HL-60 (cell line): ENCODE data around the gene CLDN10.

Experiments
- DNase-seq, 2 experiments: peaks; one replicate each; pipeline ENCODE4 v3.0.0-alpha.2; 2010 to 2020; ENCODE audit warnings: low read depth in 1 of 2, low spot score in 1 of 2
- H3K27ac ChIP-seq: fragments of 250-450 bp; sonication (Bioruptor Pico); replicated peaks from 2 replicates; pipeline ENCODE4 v1.5.1; 2020; ENCODE audit warnings: mild to moderate bottlenecking, moderate library complexity
- H3K27me3 ChIP-seq: fragments of 250-450 bp; sonication (Bioruptor Pico); 2 replicates; pipeline ENCODE4 v1.5.1; 2021; ENCODE audit warnings: mild to moderate bottlenecking, moderate library complexity; ENCODE audit not compliant: insufficient read depth, poor library complexity, severe bottlenecking
- H3K4me3 ChIP-seq: replicated peaks from 2 replicates; pipeline ENCODE4 v1.5.1; 2011; ENCODE audit warnings: mild to moderate bottlenecking, control low read depth, low read length; ENCODE audit not compliant: insufficient read depth
- GABPA ChIP-seq: IDR thresholded peaks from 2 replicates; pipeline ENCODE4 v1.6.1; 2012; ENCODE audit warnings: low read depth
- POLR2AphosphoS5 ChIP-seq: IDR thresholded peaks from 2 replicates; pipeline ENCODE4 v1.6.1; 2012; ENCODE audit warnings: low read depth
- SPI1 ChIP-seq: IDR thresholded peaks from 2 replicates; pipeline ENCODE4 v1.6.1; 2012; ENCODE audit warnings: low read depth, mild to moderate bottlenecking, borderline replicate concordance
- TF ChIP-seq, protein P1 (sequence below): IDR thresholded peaks from 2 replicates; pipeline ENCODE4 v1.6.1; 2012; ENCODE audit warnings: low read depth; ENCODE audit not compliant: insufficient replicate concordance
- TF ChIP-seq, protein P2 (sequence below): IDR thresholded peaks from one replicate; pipeline ENCODE4 v1.5.1; 2011; ENCODE audit warnings: low read length, control low read depth, inconsistent platforms; ENCODE audit not compliant: insufficient read depth

The CLDN10 gene

DNA sequence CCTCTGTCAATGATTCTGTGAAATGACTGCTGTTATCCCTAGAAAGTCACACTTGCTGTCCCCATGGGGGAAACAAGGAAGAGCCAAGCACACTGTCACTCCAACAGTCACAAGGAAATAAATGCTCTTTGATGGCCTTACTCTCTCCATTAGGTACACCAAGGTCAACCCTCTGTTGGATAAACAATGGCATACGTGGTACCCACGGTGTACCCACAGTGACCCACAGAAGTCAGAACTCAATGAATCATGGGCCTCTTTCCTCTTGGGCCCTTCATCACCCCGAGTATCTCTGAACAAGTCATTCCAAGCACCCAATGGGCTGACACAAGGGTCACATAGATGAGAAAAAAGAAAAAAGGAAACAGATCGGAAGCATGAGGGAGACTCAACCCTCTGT, 76.6 kb downstream of the CLDN10 start:
- Histone ChIP-seq H3K27ac (no peak overlapping the region), H3K27me3 (no peaks in the 10 kb centered on the region), H3K4me3 (no peak overlapping the region)
- TF ChIP-seq SPI1 (no peak), GABPA (no peak), POLR2AphosphoS5 (no peak)
- TF ChIP-seq, protein P1, sequence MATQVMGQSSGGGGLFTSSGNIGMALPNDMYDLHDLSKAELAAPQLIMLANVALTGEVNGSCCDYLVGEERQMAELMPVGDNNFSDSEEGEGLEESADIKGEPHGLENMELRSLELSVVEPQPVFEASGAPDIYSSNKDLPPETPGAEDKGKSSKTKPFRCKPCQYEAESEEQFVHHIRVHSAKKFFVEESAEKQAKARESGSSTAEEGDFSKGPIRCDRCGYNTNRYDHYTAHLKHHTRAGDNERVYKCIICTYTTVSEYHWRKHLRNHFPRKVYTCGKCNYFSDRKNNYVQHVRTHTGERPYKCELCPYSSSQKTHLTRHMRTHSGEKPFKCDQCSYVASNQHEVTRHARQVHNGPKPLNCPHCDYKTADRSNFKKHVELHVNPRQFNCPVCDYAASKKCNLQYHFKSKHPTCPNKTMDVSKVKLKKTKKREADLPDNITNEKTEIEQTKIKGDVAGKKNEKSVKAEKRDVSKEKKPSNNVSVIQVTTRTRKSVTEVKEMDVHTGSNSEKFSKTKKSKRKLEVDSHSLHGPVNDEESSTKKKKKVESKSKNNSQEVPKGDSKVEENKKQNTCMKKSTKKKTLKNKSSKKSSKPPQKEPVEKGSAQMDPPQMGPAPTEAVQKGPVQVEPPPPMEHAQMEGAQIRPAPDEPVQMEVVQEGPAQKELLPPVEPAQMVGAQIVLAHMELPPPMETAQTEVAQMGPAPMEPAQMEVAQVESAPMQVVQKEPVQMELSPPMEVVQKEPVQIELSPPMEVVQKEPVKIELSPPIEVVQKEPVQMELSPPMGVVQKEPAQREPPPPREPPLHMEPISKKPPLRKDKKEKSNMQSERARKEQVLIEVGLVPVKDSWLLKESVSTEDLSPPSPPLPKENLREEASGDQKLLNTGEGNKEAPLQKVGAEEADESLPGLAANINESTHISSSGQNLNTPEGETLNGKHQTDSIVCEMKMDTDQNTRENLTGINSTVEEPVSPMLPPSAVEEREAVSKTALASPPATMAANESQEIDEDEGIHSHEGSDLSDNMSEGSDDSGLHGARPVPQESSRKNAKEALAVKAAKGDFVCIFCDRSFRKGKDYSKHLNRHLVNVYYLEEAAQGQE: no peak
- TF ChIP-seq, protein P2, sequence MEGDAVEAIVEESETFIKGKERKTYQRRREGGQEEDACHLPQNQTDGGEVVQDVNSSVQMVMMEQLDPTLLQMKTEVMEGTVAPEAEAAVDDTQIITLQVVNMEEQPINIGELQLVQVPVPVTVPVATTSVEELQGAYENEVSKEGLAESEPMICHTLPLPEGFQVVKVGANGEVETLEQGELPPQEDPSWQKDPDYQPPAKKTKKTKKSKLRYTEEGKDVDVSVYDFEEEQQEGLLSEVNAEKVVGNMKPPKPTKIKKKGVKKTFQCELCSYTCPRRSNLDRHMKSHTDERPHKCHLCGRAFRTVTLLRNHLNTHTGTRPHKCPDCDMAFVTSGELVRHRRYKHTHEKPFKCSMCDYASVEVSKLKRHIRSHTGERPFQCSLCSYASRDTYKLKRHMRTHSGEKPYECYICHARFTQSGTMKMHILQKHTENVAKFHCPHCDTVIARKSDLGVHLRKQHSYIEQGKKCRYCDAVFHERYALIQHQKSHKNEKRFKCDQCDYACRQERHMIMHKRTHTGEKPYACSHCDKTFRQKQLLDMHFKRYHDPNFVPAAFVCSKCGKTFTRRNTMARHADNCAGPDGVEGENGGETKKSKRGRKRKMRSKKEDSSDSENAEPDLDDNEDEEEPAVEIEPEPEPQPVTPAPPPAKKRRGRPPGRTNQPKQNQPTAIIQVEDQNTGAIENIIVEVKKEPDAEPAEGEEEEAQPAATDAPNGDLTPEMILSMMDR: no peak
- DNase-seq: no peak
